NCI-H460 (cell line): ENCODE data around the gene CLHC1. TPM values are rescaled to one million over a fixed set of nuclear protein-coding genes. Genes with fewer than 3 reads are reported as not detected.
"Not testable (repeated sequence)": the region's sequence is repeated elsewhere in the genome, so short reads cannot be mapped to it uniquely, and the experiment has no call there.

ENCODE experiments used
- DNase-seq: peaks from one replicate; pipeline ENCODE4 v3.0.0-alpha.2; 2016; ENCODE audit warnings: low read depth; ENCODE audit errors: extremely low read depth
- total RNA-seq: library from RNA; depleted of rRNA; stranded (reverse); fragments of >200 nt; shearing (Covaris generic); gene quantifications from 2 replicates; pipeline ENCODE4 v1.2.3, GENCODE V29; 2014

Gene CLHC1
- total RNA-seq, 1 experiment from 2014 or later = 10.8 TPM

DNA sequence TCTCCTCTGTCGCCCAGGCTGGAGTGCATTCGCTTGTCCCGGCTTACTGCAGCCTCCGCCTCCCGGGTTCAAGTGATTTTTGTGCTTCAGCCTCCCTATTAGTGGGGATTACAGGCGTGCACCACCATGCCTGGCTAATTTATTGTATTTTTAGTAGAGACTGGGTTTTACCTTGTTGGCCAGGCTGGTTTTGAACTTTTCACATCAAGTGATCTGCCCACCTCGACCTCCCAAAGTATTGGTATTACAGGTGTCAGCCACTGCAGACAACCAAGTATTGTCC is 1.5 kb upstream of the CLHC1 start:
- DNase-seq = no peak

DNA sequence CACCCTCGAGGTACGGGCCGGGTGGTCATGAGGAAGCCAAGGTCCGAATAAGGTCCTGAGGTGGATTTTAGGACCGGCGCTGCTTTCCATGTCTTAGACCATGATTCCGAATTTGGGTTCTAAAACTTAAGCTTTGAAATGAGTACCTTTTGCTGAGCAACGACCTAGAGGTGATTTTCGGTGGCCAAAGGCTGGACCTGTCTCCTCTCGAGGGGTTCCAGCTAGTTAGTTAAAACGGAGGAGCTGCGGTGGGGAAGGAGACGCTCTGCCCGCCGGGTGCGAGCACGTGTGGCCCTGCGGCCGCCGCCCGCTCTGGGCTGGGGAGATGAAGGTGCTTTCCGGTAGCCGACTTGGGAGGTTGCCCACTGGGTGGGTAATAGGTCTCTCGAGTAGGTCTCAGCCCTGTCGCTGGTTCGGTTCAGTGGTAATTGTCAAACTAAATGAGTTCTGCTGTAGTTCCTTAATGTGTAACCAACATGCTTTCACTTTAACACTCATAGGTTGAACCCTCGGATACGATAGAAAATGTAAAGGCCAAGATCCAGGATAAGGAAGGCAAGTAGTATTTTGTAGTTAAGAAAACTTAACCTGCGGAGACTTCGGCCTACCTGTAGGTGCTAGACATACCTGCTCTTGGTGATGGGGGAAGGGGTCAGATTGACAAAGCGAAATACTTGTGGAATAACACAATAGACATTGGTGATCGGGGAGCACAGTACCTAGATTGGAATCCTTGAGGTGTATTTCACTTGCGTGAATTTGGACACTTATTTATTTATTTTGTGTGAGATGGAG is 967 bp upstream of the CLHC1 start:
- no peak for DNase-seq

DNA sequence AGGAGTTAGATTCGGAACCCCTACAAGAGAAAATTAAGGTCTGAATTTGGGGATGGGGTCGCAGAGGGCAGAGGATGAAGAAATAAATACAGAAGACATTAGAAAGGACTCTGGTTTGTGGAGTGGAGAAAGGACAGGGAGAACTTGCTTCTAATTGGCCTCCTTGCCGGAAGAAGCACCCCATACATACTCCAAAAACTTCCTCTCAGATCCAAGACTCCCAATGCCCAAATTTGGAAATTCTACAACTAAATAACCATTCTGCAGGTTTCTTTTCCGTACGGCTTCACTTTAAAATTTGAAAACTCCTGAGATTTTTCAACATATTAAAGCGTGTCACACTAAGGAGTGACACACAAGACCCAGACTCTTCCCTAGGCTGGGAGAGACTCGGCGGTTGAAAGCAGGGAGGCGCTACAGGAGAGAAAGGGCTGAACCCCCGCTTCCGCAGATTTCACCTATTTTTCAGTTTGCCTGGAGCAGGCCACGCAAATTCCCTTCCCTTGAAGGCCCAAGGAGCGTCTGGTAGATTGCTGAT is 478 bp downstream of the CLHC1 start:
- DNase-seq = no peak

DNA sequence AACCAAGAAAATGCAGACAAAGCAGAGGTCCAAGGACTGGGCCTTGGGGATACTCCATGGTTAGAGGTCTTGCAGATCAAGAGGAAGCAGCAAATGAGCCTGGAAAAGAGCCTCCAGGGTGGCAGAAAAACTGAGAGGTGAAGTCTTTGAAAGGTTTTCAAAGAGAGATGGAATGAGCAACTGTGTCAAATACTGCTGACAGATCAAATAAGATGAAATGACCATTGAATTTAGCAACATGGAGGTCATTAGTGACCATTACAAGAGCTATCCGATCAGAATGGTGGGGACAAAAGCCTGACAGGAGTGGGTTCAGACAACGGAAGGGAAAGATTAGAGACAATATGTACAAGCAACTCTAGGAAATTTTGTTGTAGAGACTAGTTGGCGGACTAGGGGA is 1.5 kb downstream of the CLHC1 start:
- no peak for DNase-seq

DNA sequence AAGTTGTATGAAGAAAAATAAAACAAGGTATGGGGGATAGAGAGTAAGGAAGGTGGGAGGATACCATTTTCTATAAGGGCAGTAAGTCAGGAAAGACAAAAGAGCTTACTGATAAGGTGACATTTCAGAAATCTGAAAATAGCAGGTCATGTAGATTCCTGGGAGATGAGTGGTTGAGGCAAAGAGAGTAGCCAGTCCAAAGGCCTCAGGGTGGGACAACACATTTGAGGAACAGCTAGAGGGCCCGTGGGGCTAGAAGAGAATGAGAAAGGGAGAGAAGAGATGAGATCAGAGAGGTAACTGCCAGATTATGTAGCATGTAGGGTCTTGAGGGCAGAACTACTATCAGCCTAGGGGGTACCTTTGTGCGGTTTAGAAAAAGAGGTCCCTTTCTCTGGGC is 2.9 kb downstream of the CLHC1 start:
- no peak for DNase-seq

DNA sequence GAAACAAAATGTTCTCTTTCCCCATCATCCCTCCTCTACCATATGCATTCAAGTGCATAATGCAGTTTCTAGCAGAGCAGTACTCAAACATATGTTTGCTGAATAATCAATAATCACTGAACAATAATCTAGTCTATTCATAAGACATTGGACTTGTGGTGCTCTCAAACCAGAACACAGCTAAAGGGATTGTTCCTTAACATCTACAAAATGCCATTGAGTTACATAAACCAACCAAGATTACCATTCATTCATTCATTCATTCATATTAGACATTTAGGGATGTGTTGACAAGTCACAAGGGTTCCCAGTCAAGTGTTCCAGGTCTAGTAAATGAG is 3.9 kb downstream of the CLHC1 start:
- no peak for DNase-seq

DNA sequence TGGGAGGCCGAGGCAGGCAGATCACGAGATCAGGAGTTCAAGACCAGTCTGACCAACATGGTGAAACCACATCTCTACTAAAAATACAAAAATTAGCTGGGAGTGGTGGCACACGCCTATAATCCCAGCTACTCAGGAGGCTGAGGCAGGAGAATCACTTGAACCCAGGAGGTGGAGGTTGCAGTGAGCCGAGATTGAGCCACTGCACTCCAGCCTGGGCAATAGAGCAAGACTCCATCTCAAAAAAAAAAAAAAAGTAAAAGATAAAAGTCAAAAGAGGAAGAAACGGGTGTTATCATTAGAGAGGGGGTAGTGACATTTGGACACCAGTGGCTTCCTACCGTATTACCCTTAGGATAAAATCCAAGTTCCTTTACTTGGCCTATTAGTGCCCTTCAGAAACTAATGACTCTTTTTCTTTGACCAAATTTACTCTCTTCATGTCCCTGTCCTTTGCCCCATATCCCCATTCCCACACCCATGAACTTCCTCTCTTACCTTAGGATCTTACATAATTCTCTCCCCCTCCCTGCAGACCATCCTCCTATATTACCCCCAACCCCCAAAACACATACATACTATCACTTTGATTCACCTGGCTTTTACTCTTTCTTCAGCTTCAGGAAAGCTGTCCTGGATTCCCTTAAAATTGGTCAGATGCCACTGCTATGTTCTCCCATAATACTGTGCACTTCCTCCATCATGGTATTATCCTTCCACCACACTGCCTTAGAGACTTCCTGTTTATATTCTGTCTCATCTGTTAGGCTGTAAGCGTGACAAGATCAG is 4.5 kb downstream of the CLHC1 start:
- DNase-seq = not testable (repeated sequence)

DNA sequence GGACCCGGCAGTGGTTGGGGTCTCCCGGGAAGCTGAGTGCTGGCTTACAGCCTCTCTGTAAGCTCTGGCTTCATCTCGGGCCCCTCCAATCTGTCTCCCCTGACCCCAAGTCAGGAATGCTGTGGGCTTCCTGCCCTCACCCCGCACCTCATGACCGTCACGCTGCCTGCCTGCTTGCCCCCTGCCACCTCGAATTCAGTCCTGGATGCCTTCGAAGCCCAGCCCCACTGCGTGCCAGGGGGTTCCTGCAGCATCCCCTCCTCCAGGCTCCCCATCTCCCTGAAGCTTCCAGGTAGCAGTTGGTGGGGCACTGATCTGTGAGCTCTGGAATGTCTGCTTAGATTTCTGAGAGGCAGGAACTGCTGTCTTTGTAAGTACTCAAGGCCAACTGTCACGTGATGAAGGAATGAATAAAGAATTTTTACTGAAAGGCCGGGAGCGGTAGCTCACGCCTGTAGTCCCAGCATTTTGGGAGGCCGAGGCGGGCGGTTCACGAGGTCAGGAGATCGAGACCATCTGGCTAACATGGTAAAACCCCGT is 6.5 kb downstream of the CLHC1 start:
- DNase-seq = no peak

DNA sequence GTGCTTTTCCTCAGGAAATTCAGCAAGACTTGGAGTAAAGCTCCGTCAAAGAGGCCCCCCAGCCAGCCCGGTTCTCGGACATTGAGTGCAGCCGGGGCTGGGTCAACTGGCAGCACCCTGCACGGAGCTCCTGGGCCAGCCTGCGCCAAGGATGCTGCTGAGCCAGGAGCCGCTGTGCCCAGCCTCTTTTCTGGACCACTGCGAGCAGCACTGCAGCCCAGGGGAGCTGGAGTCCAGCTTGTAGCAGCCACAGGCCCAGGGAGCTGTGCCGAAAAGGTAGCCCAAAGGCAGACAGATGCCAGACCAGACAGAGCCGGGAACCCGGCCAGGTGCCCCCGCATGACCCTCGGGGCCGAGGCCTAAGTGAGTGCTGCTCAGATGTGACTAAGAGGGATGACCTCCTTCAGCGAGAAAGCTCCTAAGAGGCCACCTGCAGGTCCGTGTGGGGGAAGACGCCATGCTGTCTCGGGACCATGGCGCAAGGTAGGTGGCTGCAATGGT is 7.3 kb downstream of the CLHC1 start:
- DNase-seq = no peak

DNA sequence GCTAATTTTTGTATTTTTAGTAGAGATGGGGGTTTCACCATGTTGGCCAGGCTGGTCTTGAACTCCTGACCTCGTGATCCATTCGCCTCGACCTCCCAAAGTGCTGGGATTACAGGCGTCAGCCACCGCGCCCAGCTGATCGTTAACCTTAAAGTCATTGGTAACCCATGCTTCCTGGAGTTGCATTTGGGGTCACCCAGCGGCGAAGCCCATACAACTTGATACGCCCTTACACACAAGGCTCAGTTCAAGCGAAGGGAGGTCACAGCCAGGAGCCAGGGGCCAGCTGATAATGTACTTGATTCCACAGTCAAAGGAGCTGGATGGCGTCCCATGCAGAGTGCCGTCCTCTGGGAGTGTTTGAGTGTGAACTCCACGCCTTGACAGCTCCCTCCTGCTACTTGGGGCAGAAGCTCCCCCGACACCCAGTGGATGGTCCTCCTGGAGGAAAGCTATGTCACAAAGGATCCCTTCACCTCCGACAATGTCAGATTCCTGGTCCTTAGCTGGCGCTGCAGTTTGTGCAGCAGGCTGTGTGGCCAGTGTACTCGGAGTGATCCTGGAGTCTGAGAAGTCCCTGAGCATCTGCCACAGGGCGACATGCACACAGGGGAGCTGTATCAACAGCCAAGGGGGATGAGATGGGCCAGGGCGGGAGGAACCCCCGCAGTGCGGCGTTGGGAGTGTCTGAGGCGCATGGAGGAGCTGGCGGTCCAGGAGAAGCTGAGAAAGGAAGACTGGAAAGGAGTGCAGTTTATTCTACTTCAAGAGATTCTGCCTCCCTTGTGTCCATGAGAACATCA is 7.9 kb downstream of the CLHC1 start:
- DNase-seq = no peak

DNA sequence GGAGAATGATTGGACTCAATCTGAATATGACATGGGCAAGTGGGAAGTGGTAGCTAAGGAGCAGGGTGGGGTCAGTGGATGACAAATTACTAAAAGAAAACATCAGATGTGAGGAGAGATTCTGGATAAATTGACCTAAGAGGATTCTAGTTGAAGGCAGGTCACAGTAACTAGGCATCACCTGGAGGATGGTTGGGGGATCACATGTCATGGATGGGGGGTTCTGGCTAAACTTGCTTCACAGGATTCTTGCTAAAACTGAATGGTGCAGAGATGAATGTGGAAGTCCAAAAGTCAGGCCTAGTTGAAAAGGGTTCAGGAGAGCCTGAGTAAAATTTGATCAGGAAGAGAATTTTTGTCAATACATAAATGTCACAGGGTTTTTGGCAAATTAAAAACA is 18.3 kb downstream of the CLHC1 start:
- DNase-seq = no peak

DNA sequence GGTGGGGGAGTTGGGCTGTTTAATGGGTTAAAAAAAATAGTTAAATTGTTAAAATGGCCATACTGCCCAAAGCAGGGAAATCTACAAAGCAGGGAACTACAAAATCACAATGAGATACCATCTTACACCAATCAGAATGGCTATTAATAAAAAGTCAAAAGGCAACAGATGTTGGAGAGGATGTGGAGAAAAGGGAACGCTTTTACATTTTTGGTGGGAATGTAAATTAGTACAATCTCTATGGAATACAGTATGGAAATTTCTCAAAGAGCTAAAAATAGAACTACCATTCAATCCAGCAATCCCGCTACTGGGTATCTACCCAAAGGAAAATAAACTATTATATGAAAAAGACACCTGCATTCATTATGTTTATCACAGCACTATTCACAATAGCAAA is 27.1 kb downstream of the CLHC1 start:
- no peak for DNase-seq

DNA sequence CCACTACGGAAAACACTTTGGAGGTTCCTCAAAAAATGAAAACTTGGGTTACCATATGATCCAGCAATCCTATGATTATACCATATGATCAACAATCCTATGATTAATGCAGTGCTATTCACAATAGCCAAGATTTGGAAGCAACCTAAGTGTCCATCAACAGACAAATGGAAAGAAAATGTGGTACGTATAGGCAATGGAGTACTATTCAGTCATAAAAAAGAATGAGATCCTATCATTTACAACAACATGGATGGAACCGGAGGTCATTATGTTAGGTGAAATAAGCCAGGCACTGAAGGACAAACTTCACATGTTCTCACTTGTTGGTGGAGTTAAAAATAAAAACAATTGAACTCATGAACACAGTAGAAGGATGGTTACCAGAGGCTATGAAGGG is 27.6 kb downstream of the CLHC1 start:
- DNase-seq = no peak

DNA sequence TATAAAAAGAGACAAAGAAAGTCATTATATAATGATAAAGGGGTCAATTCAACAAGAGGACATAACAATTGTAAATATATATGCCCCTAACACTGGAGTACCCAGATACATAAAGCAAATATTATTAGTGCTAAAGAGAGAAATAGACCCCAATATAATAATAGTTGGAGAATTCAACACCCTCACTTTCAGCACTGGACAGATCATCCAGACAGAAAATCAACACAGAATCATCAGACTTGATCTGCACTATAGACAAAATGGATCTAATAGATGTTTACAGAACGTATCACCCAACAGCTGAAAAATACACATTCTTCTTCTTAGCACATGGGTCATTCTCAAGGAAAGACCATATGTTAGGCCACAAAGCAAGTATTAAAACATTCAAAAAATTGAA is 31.7 kb downstream of the CLHC1 start:
- no peak for DNase-seq

DNA sequence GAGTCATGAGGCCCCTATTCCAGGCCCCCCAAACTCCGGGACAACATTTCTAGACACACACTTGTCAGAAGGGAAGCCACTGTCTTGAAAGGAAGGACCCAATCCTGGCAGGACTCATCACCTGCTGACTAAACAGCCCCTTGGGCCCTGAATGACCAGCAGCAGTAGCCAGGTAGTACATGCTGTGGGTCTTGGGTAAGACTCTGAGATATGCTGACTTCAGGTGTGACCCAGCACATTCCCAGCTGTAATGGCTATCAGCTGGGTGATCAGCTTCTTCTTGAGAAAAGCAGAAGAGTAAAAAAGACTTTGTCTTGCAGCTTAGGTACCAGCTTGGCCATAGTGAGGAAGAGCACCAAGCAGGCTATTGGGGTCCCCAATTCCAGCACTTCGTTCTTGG is 35.6 kb downstream of the CLHC1 start:
- DNase-seq = no peak

DNA sequence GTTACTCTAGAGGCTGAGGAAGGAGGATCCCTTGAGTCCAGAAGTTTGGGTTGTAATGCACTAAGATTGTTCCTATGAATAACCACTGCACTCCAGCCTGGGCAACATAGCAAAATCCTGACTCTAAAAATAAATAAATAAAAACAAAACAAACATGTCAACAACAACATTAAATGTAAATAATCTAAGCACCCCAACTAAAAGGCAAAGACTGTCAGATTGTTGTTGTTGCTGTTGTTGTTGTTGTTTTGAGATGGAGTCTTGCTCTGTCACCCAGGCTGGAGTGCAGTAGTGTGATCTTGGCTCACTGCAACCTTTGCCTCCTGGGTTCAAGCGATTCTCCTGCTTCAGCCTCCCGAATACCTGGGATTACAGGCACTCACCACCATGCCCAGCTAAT is 40.2 kb downstream of the CLHC1 start:
- DNase-seq = not testable (repeated sequence)

DNA sequence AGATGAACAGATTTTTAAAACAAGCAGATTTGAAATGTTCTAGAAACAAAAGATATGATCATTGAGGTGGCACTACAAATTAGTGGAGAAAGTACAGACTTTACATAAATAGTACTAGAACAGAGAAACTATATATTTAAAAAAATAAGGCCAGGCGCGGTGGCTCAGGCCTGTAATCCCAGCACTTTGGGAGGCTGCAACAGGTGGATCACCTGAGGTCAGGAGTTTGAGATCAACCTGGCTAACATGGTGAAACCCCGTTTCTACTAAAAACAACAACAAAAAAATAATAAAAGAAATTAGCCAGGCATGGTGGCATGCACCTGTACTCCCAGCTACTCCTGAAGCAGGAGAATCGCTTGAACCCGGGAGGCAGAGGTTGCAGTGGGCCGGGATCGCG is 45.3 kb downstream of the CLHC1 start:
- DNase-seq = not testable (repeated sequence)

DNA sequence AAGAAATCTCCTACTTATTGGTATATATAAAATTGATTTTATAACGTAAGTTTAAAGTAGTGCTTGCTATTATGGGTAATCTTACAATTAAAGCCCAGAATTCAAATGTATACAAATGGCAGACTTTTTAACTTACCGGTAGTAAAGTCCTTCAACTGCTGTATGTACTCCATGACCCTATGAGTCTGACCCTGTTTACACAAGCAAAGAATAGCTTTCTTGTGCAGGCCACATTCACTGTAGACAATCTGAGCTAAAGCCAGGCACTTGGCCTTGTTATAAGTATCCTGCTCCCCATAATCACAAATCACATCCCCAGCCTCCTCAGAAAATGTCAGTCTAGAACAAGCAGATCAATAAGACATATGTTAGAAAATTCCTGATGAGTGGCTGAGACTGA is 51.7 kb downstream of the CLHC1 start:
- DNase-seq = no peak

DNA sequence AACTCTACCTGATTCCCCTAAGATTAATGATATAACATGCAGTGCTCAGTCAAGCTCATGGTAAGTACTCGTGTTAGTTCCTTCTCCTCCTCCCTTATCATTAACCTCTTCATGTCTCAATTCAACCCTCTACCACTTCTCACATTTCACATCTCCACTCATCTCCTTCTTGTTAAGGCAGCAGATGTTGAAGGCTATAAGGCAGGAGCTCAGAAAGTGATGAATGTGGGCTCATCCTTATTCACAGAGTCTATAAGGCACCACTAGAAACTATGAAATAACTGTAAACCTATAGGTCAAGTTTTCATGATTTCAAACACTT is 56.0 kb downstream of the CLHC1 start:
- DNase-seq = no peak

DNA sequence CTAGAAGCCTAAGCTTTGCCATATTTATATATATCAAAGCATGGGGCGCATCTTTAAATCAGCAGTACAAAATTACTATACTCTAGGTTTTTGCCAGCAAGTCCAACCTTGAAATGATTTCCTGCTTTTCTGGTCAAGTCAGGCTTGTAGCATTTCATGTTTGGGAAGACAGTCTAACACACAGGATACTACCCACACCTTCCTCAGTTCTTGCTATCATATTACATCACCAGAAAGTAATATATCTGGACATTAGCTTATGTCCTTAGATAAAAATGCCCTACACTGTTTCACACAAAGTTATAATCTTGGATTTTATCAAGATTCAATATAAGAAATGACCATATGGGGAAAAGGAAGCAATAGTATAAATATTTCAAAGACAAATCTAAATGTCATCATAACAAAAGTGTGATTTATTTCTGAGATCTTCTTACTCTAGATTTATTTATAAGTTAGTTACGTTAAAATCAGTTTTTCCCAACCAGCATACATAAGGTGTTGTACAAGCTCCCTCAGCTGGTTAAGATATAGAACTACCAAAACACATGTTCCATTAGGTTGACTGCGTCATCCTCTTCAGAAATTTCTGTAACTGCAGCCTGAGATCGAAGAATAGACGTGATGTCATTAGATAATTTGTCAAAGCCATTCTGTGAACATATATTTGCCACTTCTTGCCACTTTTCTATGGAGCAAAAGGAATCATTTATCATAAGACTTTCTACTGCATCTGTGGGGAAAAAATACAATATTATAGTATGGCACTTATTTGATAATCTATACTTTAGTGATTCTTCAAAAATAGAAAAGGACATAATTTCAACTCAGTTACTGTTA is 56.6 kb downstream of the CLHC1 start:
- peak; percentile 64 for DNase-seq
